AG04449 (cell line): ENCODE results near the gene EYS.

ENCODE experiments used
- CTCF ChIA-PET: fragments of 350-600 bp; formaldehyde crosslinking; extraction: SDS; loops from one replicate; lab custom pipeline; 2021; ENCODE audit warnings: antibody characterized with exemption; lab: Yijun Ruan, JAX
- POLR2A ChIA-PET: fragments of 400-600, 350-600 bp; formaldehyde crosslinking; extraction: SDS; loops from one replicate; lab custom pipeline; 2020; ENCODE audit warnings: antibody characterized with exemption, inconsistent platforms; lab: Yijun Ruan, JAX
- DNase-seq: peaks from one replicate; pipeline ENCODE4 v3.0.0-alpha.2; 2010; ENCODE audit warnings: low read depth, low spot score
- H3K4me3 ChIP-seq: 2 replicates; pipeline ENCODE4 v1.5.1; 2011; ENCODE audit warnings: low read depth, mild to moderate bottlenecking, control low read depth, low read length
- TF ChIP-seq, protein P1 (sequence below): IDR thresholded peaks from one replicate; pipeline ENCODE4 v1.5.1; 2011; ENCODE audit warnings: mild to moderate bottlenecking, moderate library complexity, low read length, control low read depth, inconsistent platforms; ENCODE audit not compliant: insufficient read depth; ENCODE audit errors: missing control alignments

The EYS gene

DNA sequence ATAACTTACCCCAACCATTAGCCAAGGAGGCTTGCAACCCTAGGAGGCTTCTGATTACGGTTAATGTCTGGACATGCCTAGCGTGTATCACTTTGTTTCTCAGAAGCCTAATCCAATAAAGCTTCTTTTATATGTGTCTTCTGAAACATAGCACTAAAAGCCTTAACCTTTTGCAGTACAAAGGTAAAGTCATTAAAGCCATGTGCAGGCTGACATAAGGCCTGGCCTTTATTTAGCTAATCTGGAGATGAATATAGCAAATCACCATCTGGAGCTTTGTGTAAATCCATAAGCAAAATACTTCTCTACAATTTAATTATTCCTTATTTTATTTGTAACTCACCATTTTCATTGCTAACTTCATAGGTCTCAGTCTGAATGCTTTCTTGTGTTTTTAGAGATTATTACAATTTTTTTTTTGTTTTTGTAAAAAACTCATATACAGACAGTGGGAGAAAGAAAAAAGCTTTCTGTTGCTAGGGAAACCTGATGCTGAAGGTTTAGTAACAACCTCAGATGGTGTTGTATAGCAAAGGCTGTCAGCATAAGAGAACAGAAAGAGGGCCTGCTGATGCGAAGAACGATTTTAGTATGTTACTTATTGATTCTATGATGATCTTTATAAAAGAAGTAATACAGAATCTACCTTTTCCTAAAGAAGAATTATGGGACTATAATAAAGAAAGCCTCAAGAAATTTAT, at the start of gene EYS:
TSS of gene EYS (minus strand) at position 101 of the 701 bp plus-strand sequence. CDS start 211,816 bp downstream, outside the sequence.
- no peak within 1 kb of the TSS for H3K4me3 ChIP-seq
- POLR2A ChIA-PET = no interaction called here
- CTCF ChIA-PET = no interaction called here
- TF ChIP-seq, protein P1, sequence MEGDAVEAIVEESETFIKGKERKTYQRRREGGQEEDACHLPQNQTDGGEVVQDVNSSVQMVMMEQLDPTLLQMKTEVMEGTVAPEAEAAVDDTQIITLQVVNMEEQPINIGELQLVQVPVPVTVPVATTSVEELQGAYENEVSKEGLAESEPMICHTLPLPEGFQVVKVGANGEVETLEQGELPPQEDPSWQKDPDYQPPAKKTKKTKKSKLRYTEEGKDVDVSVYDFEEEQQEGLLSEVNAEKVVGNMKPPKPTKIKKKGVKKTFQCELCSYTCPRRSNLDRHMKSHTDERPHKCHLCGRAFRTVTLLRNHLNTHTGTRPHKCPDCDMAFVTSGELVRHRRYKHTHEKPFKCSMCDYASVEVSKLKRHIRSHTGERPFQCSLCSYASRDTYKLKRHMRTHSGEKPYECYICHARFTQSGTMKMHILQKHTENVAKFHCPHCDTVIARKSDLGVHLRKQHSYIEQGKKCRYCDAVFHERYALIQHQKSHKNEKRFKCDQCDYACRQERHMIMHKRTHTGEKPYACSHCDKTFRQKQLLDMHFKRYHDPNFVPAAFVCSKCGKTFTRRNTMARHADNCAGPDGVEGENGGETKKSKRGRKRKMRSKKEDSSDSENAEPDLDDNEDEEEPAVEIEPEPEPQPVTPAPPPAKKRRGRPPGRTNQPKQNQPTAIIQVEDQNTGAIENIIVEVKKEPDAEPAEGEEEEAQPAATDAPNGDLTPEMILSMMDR = no peak
- no peak for DNase-seq

DNA sequence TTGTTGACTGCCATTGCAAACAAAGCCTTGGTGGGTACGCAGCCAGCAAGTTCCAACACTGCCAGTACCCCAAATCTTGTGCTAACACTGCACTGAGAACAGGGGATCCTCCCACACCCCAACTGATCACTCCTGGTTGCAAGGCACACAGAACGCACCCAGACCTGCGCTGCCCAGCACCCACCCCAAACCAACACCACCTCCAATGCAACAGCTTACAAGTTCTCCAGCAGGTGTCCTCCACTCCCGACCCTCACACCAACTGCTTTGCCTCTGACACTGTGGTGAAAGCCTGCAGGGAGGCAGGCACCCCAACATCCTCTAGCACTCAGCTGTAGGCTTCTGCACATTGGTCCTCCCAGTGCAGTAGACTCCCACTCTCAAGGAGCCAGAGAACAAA, 39.3 kb upstream of the EYS start:
- no peak overlapping the region for H3K4me3 ChIP-seq
- DNase-seq = no peak
- POLR2A ChIA-PET = no interaction called here
- TF ChIP-seq, protein P1 = no peak
- CTCF ChIA-PET = no interaction called here

DNA sequence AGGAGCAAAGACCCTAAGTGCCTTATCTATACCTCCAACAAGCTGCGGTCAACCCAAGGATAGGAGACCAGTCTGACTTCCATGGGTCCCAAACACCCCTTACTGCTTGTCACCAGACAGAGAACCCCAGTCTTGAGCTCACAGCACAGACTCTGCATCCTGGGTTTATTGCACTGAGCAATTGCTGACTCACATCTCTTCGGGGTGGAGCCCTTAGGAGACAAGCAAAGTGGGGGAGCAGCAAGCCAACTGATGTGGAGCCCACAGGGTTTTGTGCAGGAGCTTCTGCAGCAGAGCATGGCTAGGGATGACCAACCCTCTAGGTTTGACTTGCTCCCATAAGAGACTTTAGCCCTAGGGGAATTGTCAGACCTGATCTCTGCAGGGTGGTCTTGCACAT, 38.6 kb upstream of the EYS start:
- TF ChIP-seq, protein P1 = no peak
- no peak overlapping the region for H3K4me3 ChIP-seq
- DNase-seq = no peak
- ChIA-PET POLR2A (no interaction called here), CTCF (no interaction called here)

DNA sequence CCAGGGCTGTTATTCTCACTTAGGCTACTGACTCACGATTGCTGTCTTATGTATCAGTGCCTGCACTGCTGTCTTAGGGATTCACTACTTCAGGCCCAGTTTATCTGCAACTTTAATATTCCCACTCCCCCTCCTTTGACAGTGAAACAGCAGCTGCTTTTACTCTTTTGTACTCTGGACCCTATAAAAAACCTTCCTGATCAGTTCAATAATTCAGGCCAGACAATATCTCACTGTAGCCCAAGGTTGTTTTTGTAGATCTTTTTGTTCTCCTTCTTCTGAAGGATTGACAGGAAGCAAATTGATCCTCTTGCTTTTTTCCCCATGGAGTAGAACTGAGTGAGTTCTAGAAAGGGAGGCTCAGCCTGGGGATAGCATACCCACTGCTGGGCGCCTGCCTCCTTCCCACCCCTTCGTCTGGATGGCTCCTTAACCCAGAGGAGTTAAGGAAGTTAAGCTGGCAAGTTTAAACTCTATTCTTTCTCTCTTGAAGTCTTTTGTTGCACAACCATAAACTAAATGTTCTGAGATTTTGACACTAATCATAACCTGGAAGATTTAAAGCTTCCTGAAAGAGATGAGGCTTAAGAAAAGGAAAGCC, 22.0 kb upstream of the EYS start:
- ChIA-PET POLR2A (no interaction called here), CTCF (no interaction called here)
- H3K4me3 ChIP-seq = no peak overlapping the region
- no peak for DNase-seq
- TF ChIP-seq, protein P1 = no peak

DNA sequence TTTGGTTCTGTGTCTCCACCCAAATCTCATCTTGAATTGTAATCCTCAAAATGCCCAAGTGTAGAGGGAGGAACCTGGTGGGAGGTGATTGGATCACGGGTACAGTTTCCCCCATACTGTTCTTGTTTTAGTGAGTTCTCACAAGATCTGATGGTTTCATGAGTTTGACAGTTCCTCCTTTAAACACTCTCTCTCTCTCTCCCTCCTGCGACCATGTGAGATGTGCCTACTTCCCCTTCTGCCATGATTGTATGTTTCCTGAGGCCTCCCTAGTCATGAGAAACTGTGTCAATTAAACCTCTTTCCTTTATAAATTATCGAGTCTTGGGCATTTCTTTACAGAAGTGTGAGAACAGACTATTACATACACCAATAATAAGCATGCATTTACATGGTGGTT, 12.1 kb upstream of the EYS start:
- ChIA-PET POLR2A (no interaction called here), CTCF (no interaction called here)
- TF ChIP-seq, protein P1 = no peak
- no peak overlapping the region for H3K4me3 ChIP-seq
- DNase-seq = no peak

DNA sequence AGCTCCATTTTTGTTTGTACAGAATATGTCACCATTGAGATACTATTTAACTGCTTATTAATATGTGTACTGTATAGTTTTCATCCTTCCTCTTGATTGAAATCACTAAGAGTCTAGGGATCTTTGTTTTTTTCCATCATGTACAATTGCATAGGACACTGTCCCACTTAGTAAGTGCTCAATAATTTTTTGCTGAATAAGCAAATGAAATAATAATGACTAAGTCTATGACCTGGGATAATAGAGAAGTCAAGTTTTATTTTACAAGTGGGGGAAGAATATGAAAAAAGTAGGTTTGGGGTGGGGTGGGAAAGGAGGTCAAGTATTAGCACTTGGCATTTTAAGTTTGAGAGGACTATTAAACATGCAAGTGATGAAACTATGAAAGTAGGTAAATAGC, 4.5 kb upstream of the EYS start:
- DNase-seq = no peak
- no peak overlapping the region for H3K4me3 ChIP-seq
- CTCF ChIA-PET = no interaction called here
- TF ChIP-seq, protein P1 = no peak
- POLR2A ChIA-PET = no interaction called here
